HG02610 (cell line): Measurements from ENCODE around the gene RPS15A.
"Not testable (repeated sequence)": the region's sequence is repeated elsewhere in the genome, so short reads cannot be mapped to it uniquely, and the experiment has no call there.

Source experiments
- ATAC-seq: cut with Tn5 transposase; IDR thresholded peaks from one replicate; pipeline ENCODE4 v1.9.1; 2021; ENCODE audit warnings: mild to moderate bottlenecking, moderate library complexity; ENCODE audit not compliant: unreplicated experiment

RPS15A gene

DNA sequence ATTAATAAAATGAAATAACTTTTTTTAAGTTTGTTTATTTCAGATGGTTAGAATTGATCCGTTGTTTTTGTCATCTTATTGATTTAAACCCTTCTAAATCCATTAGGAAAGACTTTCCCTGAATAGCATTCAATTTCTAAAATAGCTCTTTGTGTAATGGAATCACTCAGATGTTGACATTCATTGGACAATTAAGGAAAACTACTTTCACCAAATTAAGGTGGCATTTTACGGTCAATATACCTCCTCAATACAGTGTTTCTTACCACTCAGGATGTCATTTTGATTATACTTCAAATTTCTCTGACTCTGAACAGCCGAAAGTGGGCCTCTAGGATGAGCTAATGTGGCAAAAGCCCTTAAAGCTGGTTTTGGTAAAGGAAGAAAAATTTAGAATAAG, 9.4 kb upstream of the RPS15A start:
- no peak for ATAC-seq

DNA sequence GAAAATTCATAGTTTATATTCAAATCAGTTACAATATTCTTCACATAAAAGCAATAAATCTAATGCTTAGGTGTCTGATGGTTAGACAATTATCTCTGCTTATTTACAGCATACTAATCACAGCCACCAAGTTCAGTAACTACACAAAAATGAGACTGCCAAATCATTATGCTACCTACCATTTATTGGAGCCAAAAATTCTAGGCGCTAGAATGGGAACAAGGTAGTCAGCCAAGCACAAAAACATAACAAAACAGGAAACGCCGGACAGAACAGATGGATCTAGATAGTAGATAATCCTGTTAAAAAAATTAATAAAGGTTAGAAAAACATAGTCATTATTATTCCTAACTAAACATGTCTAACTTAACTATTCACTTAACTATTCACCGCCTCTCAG, 7.6 kb upstream of the RPS15A start:
- no peak for ATAC-seq

DNA sequence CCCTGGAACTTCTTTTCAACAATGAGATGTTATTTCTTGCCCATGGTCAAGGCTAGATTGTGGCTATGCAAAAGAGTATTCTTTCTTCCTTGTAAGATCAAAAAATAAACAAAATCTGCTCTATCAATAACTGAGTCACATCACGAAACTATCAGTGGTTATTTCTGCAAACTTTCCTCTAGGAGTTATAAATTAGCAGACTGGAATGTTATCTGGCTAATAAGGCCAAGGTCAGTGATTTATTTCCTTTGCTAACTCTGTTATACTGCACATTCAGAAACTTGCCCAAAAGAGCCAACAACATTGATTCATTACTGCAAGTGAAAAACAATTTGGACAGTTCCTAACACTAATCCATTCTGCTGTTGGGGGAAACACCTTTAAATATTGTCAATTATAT, 6.2 kb upstream of the RPS15A start:
- no peak for ATAC-seq

DNA sequence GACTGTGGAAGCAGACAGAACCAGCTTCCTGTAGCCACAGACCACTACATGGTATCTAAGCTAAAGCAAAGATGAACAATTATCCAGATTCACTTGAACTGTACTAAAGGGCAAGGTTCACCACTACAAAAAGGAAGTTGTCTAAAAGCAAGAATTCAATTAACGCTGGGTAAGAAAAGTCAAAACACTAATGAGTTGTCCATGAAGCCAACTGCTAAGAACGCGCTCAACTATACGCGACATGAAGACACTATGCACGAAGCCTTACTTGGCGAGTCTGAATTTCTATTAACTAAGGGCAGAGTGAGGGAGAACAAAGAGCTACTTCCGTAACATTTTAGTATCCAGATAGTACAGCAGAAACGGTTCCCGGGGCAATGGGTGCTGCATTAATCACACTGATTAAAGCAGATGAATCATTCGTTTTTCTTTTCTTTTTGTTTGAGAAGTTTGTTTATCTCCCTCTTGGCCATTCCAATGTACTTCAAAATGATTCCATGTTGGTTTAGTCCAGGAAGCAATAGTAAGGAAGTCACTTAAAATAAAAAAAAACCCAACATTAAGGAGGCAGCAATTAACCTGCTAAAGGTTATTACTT, 2.8 kb upstream of the RPS15A start:
- ATAC-seq, result no peak

DNA sequence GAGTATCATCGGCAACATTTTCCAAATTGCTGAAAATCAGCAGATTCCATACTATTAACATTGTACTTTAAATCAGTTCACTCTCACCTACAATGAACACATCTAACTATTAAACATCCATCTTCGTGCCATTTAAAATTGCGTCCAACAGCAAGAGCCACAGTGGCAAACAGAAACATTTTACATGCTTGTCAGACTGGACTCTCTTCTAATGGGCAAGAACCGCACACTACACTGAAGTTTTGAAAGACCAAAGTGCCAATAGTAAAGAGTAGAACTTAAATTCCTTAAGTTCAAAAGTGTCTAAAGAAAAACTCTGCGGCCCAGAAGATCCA, 652 bp downstream of the RPS15A start:
- no peak for ATAC-seq

DNA sequence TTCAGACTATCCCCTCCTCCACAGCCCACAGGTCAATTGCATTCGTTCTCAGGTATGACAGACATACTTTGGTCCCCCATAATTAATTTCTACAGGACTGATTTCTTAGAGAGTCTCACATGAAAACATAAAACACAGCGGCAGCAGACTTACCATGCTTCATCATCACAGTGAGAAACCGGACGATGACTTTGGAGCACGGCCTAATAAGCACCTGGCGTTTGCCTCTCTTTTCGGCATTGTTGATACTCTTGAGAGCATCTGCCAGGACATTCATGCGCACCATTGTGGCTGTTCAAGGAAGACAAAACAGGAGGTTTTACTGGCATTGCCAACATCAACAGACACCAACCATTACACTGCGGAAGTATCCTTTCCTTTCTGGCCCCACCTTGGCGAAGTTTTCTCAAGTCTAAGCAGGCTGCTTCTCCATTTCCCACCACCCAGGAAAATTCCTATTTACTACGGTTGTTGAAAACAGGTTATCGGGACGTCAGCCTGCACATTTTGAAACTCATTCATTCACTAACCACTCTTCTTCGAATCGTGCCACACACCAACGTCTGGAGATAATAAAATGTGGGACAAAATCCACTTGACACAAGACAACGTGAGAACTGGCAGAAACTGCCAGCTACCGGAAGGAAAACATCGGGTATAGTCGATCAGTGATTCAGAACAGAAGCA, 1.2 kb downstream of the RPS15A start:
- ATAC-seq, result no peak

DNA sequence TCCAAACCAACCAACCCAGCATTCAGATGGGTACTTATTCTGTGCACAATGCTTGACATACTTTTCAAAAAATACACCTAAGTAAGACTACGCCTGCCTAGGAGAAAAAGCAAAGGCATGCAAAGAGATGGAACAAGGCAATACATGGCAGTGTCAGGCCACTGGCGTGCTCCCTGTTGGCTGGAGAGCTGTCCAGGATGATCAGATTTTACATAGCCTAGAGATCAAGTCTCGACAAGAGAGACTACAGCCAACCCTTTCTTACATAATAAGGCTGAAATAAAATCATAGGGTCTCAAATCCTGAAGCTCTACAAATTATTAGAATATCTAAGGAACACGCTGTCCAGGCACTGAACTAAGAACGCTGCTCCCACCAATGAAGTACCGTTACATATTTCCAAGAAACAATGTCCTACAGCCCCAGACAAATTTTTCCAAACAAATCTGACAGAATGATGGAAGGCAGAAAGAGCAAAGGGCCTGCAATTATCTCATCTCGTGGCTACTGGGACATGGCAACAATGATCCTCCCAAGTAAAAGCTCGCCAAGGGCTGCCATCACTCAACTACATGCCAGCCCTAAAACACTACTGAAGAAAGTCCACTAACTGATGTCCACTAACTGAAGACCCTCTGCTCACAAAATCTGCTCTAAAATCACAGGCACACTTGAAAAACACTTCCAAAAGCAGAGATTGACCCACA, 5.1 kb downstream of the RPS15A start:
- no peak for ATAC-seq

DNA sequence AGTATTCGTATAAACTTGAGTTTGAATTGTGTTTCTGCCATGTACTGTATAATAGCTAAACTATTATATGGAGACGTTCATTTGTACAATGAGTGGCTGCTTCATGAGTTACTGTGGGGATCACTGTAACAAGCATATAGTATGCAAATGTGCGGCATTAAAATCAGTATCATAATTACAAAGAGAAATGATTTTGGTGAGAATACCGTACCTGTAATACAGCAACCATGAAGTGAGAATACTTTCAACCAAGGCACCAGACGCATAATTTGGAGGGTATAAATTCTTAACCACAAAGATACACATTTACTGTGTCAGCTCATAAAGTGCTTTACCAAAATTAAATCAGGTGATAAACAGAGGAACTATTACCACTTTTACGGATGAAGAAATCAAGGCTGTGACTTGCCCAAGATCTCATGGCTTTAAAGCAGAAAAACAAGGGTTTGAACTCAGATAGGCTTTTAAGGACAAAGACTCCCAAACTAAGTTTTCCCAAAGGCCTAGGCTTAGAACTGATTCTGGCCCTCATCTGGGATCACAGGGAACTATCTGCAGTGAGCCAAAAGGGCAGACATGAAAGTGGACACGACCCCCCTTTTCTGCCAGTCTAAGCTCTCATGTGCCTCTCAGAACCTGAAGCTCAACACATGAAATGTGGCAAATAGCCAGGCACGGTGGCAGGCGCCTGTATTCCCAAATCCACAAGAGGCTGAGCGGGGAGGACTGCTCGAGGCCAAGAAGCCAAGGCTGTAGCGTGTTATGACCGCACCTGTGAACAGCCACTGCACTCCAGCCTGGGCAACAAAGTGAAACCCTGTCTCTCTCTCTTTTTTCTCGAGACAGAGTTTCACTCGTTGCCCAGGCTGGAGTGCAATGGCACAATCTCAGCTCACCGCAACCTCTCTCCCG, 6.4 kb downstream of the RPS15A start:
- ATAC-seq, result no peak

DNA sequence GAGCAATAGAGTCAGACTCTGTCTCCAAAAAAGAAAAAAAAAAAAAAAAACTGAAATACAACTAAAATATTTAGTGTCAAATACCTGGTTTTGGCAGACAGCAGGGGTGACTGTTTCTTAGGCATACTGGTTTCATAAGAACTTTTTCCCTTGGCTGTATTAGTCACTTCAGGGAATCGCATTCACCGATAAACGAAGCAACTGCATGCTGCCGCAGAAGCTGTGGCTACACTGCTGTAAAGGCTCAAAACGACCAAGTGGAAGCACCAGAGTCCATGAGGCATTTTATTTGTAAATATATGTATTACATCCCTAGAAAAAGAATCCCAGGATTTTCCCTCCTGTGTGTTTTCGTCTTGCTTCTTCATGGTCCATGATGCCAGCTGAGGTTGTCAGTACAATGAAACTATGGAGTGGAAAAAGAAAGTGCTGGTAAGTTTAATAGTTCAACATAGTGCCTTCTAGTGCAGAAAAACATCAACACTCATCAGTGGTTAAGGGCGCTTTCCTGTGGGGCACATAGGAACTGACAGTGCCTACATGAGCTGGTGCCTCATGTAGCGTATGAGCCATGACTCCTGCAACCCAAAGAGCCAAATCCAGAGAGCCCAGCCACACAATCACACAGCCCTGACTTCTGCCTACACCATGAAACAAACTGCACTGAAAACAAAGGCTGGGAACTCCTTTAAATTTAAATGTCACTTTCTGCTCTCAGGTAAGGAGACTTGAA, 7.3 kb downstream of the RPS15A start:
- ATAC-seq, result no peak

DNA sequence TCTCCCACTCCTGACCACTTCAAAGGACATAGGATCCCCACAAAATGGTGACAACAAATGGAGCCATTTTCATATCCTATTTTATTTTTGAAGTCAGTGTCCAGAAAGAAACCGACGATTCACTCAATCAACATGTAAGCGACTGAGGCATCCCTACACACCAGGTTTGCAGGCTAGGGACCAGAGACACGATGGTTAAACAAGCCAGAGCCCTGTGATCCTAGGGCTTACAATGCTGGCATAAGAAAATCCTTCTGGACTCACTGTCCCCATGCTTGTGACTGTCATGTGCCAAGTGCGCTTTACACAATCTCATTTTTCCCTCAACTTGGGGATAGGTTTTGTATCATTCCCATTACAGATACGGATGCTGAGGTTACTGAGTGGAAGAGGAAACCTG, 8.9 kb downstream of the RPS15A start:
- ATAC-seq, result not testable (repeated sequence)

DNA sequence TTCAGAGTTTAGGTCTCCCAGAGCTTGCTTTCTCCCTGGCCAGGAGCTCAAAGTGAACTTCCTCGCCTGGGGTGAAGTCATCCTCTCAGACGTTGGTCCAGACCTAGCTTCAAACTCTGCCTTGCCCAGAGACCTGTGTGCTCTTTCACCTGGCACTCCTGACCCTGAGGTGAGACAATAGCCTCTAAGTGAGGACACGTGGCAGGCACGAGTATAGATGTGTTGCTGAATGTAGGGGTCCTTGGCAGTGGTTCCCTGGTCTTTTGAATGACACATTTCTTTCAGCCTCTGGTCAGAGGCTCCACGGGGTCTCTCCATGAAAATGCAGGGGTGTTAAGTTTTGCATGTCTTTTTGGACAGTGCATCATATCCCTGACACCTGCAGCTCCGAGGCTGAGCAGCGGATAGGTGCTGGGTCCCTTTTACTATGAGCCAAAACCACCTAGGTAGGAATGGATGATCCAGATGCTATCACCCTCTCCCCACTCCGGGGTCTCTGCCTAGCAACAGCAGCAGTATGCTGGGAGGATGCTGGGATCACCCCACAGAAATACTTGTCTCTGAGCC, 9.6 kb downstream of the RPS15A start:
- ATAC-seq, result not testable (repeated sequence)

DNA sequence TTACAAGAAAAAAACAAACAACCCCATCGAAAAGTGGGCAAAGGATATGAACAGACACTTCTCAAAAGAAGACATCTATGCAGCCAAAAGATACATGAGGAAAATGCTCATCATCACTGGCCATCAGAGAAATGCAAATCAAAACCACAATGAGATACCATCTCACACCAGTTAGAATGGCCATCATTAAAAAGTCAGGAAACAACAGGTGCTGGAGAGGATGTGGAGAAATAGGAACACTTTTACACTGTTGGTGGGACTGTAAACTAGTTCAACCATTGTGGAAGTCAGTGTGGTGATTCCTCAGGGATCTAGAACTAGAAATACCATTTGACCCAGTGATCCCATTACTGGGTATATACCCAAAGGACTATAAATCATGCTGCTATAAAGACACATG, 12.5 kb downstream of the RPS15A start:
- ATAC-seq, result not testable (repeated sequence)

DNA sequence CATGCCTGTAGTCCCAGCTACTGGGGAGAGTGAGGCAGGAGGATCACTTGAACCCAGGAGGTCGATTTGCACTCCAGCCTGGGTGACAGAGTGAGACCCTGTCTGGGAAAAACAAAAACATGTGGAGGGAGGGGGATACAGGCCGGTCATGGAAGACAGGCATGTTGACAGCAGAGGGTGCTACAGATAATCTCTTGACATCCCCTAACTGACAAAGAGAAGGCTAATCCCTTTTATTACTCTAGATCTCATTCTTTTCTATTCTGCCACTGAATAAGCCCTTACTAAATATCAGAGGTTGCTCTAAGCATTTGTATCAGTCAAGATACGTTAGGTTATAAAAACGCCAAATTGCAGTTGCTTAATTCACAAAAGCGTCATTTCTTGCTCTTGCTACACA, 13.8 kb downstream of the RPS15A start:
- ATAC-seq, result not testable (repeated sequence)

DNA sequence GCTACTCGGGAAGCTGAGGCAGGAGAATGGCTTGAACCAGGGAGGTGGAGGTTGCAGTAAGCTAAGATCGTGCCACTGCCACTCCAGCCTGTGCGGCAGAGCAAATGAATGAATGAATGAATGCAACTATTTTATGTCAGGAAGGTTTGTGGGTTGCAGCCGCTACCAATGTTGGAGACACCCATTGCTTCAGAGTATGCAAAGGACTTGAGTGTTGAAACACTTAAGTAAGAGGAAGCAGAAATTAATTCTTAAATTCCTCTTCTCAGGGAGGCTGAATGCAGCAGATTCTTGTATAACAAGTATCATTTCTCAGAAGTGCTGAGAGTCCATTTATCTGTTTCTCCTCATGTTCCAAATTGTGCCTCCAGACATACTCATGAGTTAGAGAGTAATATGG, 15.5 kb downstream of the RPS15A start:
- not testable (repeated sequence) for ATAC-seq

DNA sequence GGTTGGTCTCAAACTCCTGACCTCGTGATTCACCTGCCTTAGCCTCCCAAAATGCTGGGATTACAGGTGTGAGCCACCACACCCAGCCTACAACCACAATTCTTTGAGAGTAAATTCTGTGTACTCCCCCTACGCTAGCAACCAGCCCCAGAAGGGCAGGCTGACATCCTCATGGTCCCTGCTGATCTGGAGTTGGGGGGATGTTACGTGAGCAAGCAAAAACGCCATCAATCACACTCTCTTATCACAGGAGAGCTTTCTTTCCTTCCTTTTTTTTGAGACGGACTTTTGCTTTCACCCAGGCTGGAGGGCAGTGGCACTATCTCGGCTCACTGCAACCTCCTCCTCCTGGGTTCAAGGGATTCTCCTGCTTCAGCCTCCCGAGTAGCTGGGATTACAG, 18.0 kb downstream of the RPS15A start:
- ATAC-seq, result not testable (repeated sequence)

DNA sequence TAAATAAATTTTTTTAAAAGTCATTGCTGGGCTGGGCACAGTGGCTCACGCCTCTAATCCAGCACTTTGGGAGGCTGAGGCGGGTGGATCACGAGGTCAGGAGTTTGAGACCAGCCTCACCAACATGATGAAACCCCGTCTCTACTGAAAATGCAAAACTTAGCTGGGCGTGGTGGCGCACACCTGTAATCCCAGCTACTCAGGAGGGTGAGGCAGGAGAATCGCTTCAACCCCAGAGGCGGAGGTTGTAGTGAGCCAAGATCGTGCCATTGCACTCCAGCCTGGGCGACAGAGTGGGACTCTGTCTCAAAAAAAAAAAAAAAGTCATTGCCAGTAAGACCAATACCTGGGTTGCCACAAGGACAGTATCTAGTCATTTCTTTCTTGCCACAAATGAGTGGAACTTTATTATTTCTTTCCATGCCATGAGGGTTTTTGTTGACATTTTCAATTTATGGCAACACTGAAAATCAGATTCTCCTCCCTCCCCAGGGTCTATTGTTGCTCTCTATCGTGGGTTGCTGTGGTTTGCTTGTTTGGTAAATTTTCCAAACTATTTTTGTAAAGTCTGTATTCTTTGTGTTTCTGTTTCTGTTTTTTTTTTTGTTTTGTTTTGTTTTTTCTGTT, 19.7 kb downstream of the RPS15A start:
- ATAC-seq, result peak; percentile 25

DNA sequence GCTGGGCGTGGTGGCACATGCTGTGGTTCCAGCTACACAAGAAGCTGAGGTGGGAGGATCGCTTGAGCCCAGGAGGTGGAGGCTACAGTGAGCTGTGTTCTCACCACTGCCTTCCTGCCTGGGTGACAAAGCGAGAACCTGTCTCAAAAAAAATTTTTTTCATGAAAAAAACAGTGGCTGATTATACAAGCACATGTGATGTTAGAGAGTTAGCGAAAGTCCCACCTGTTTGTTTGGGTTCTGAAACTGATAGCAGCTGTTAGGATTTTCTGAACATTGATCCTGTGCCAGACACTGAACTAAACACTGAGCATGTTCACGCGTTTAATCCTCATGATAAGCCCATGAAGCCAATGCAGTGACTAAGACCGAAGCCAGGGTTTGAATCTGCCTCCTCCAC, 22.9 kb downstream of the RPS15A start:
- peak; percentile 48 for ATAC-seq

DNA sequence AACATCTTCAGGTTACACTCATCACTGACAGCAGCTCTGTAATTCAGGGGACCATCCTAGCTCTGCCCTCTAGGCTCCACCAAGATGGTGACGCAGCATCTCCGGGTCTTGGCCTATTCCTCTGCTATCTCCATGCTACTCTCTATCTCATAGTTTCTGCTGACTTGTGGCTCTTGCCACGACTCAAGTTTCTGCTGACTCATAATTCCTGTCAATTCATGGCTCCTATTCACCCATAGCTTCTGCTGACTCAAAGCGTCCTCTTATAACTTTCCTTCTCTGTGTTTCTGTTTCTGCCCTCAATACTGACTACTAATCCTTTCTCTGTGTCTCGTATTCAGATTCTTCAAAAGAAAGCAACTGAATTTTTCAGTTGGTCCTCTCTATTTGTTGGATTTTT, 27.4 kb downstream of the RPS15A start:
- peak; percentile 58 for ATAC-seq

DNA sequence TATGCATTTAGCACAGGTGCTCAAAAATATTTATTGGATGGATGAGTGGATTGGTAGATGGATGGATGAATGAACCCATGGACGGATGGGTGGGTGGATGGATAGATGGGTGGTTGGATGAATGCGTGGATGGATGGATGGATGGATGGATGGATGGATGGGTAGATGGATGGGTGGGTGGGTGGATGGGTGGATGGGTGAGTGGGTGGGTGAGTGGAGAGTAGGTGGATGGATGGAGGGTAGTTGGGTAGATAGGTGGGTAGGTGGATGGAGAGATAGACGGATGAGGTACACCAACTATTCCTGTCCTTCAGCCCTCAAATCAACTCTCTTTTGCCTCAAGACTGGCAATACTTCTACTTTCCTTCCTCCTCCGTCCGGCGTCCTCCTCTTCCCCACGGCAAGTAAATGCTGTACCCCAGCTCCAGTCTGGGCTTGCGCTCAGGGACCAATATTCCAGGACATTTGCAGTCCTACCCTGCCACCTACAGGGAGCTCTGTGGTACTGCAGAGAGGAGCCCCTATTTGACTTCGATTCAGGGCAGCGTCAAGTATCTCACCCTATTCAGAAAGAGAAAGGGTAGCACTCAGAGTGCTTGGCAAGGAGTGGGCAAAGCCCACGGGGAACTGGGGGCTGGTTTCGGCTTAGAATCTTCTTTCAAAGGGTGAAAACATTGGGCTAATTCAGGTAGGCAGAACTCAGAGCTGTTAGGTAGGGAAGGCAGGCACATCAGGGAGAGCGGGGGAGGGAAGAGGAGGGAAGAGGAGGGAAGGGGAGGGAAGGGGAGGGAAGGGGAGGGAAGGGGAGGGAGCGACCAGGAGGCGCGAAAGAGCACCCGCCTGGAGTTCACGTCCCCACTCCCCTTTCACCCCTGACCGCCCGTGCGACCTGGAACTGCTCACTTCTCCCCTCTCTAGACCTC, 30.3 kb downstream of the RPS15A start:
- peak; percentile 41 for ATAC-seq
